GM18508 (cell line): ENCODE data around the gene HECTD1.
"Not testable (repeated sequence)": the region's sequence is repeated elsewhere in the genome, so short reads cannot be mapped to it uniquely, and the experiment has no call there.

ENCODE experiments used
- ATAC-seq: cut with Tn5 transposase; IDR thresholded peaks from one replicate; pipeline ENCODE4 v1.9.1; 2021; ENCODE audit warnings: moderate number of reproducible peaks; ENCODE audit not compliant: insufficient read depth, unreplicated experiment

HECTD1 gene

GRCh38 chr14:31229009-31229408 lies 21.4 kb upstream of the HECTD1 start:
- ATAC-seq, result peak; percentile 54

GRCh38 chr14:31228533-31228932 lies 20.9 kb upstream of the HECTD1 start:
- ATAC-seq, result no peak

GRCh38 chr14:31224808-31225207 lies 17.2 kb upstream of the HECTD1 start:
- no peak for ATAC-seq

- ATAC-seq, result no peak
Measured at GRCh38 chr14:31223331-31223730, 15.7 kb upstream of the HECTD1 start.

GRCh38 chr14:31222834-31223233 lies 15.2 kb upstream of the HECTD1 start:
- no peak for ATAC-seq

GRCh38 chr14:31221266-31221665 lies 13.7 kb upstream of the HECTD1 start:
- no peak for ATAC-seq

- ATAC-seq, result no peak
Measured at GRCh38 chr14:31219169-31219568, 11.6 kb upstream of the HECTD1 start.

- no peak for ATAC-seq
Measured at GRCh38 chr14:31216359-31216758, 8.8 kb upstream of the HECTD1 start.

GRCh38 chr14:31212893-31213292 lies 5.3 kb upstream of the HECTD1 start:
- ATAC-seq, result no peak

GRCh38 chr14:31209605-31210004 lies 2.0 kb upstream of the HECTD1 start:
- ATAC-seq, result no peak

- no peak for ATAC-seq
Measured at GRCh38 chr14:31208546-31209424, 1.2 kb upstream of the HECTD1 start.

- ATAC-seq, result peak; percentile 3
Measured at GRCh38 chr14:31207287-31207754, 272 bp downstream of the HECTD1 start.

- peak; percentile 5 for ATAC-seq
Measured at GRCh38 chr14:31206536-31207286, 882 bp downstream of the HECTD1 start.

- no peak for ATAC-seq
Measured at GRCh38 chr14:31205681-31206535, 1.7 kb downstream of the HECTD1 start.

GRCh38 chr14:31204593-31205534 lies 2.7 kb downstream of the HECTD1 start:
- no peak for ATAC-seq

GRCh38 chr14:31203899-31204592 lies 3.5 kb downstream of the HECTD1 start:
- ATAC-seq, result not testable (repeated sequence)

GRCh38 chr14:31203414-31203742 lies 4.2 kb downstream of the HECTD1 start:
- no peak for ATAC-seq

GRCh38 chr14:31201111-31201510 lies 6.5 kb downstream of the HECTD1 start:
- ATAC-seq, result no peak

GRCh38 chr14:31200702-31200990 lies 6.9 kb downstream of the HECTD1 start:
- no peak for ATAC-seq
